Neuronal stem cell (in vitro differentiated cells): ENCODE measurements around the gene CNN2.
A peak's percentile ranks its signal among the peaks of the same experiment; 100 is the strongest.

Experiments
- DNase-seq: peaks from one replicate; pipeline ENCODE4 v3.0.0-alpha.2; 2013; ENCODE audit warnings: low spot score
- H2AFZ ChIP-seq: one replicate; pipeline ENCODE4 v1.6.1; 2013; ENCODE audit warnings: mild to moderate bottlenecking, low read length, inconsistent platforms
- H2AK5ac ChIP-seq: 2 replicates; pipeline ENCODE4 v1.6.1; 2013; ENCODE audit warnings: low read depth, mild to moderate bottlenecking, inconsistent platforms, low read length, moderate library complexity, mixed read lengths
- H2BK120ac ChIP-seq: 2 replicates; pipeline ENCODE4 v1.6.1; 2013; ENCODE audit warnings: low read depth, mild to moderate bottlenecking, inconsistent platforms, low read length, moderate library complexity, mixed read lengths
- H2BK12ac ChIP-seq: one replicate; pipeline ENCODE4 v1.6.1; 2013; ENCODE audit warnings: low read length, inconsistent platforms
- H2BK15ac ChIP-seq: 2 replicates; pipeline ENCODE4 v1.6.1; 2013; ENCODE audit warnings: mild to moderate bottlenecking, low read length, inconsistent platforms, mixed read lengths
- H2BK5ac ChIP-seq: one replicate; pipeline ENCODE4 v1.6.1; 2013; ENCODE audit warnings: inconsistent platforms, mild to moderate bottlenecking, low read length, moderate library complexity
- H3K14ac ChIP-seq: one replicate; pipeline ENCODE4 v1.6.1; 2013; ENCODE audit warnings: low read length, inconsistent platforms
- H3K18ac ChIP-seq: 2 replicates; pipeline ENCODE4 v1.6.1; 2013; ENCODE audit warnings: low read length, inconsistent platforms
- H3K23ac ChIP-seq: 2 replicates; pipeline ENCODE4 v1.6.1; 2013; ENCODE audit warnings: low read depth, mild to moderate bottlenecking, mixed read lengths, low read length, inconsistent platforms; ENCODE audit not compliant: poor library complexity
- H3K27ac ChIP-seq: replicated peaks from 3 replicates; pipeline ENCODE4 v1.5.1; 2013; ENCODE audit warnings: low read length, inconsistent platforms
- H3K27me3 ChIP-seq, 3 experiments: 2 replicates each; pipeline ENCODE4 v1.6.1; 2013; ENCODE audit warnings: low read length in 3 of 3, mild to moderate bottlenecking in 2 of 3, inconsistent platforms in 1 of 3, low read depth in 1 of 3, mixed read lengths in 1 of 3, moderate library complexity in 1 of 3; ENCODE audit not compliant: control insufficient read depth in 3 of 3, insufficient read depth in 3 of 3
- H3K36me3 ChIP-seq, 2 donors: replicated peaks in 1 of 2; 2 replicates each; pipeline ENCODE4 v1.6.1; 2013; ENCODE audit warnings: low read length in 2 of 2; ENCODE audit not compliant: control insufficient read depth in 2 of 2, insufficient read depth in 2 of 2
- H3K4ac ChIP-seq: 2 replicates; pipeline ENCODE4 v1.6.1; 2013; ENCODE audit warnings: inconsistent platforms, mild to moderate bottlenecking, low read length, moderate library complexity
- H3K4me1 ChIP-seq, 2 donors: 1 replicate in 1 of 2; 2 replicates in 1 of 2; pipeline ENCODE4 v1.6.1; 2013; ENCODE audit warnings: low read length in 2 of 2, low read depth in 1 of 2; ENCODE audit not compliant: control insufficient read depth in 2 of 2, insufficient read depth in 1 of 2
- H3K4me2 ChIP-seq: one replicate; pipeline ENCODE4 v1.6.1; 2013; ENCODE audit warnings: mild to moderate bottlenecking, low read length, inconsistent platforms; ENCODE audit not compliant: insufficient read depth, poor library complexity, severe bottlenecking
- H3K4me3 ChIP-seq, 2 donors: 2 replicates each; pipeline ENCODE4 v1.5.1; 2013; ENCODE audit warnings: low read length in 2 of 2, mild to moderate bottlenecking in 2 of 2, inconsistent platforms in 1 of 2, moderate library complexity in 1 of 2
- H3K79me1 ChIP-seq: one replicate; pipeline ENCODE4 v1.6.1; 2013; ENCODE audit warnings: low read depth, mild to moderate bottlenecking, inconsistent platforms, low read length, moderate library complexity
- H3K9ac ChIP-seq: one replicate; pipeline ENCODE4 v1.6.1; 2013; ENCODE audit warnings: mild to moderate bottlenecking, low read depth, low read length, inconsistent platforms; ENCODE audit not compliant: poor library complexity
- H3K9me3 ChIP-seq, 2 donors: replicated peaks in 1 of 2; 2 replicates each; pipeline versions ENCODE3 to v1.6.1; 2013; ENCODE audit warnings: low read length in 2 of 2, mild to moderate bottlenecking in 2 of 2, inconsistent platforms in 1 of 2, low read depth in 1 of 2, mixed read lengths in 1 of 2, moderate library complexity in 1 of 2; ENCODE audit not compliant: control insufficient read depth in 2 of 2, insufficient read depth in 1 of 2
- H4K8ac ChIP-seq: one replicate; pipeline ENCODE4 v1.6.1; 2013; ENCODE audit warnings: low read depth, mild to moderate bottlenecking, inconsistent platforms, low read length, moderate library complexity
- H4K91ac ChIP-seq: one replicate; pipeline ENCODE4 v1.6.1; 2013; ENCODE audit warnings: low read length, low read depth, mild to moderate bottlenecking, inconsistent platforms; ENCODE audit not compliant: poor library complexity
- WGBS, 2 donors: extraction: QIAGEN DNeasy Blood & Tissue Kit; methylation state at CpG; one replicate each; pipeline ENCODE4 v1.1.7; 2013; ENCODE audit warnings: missing lambda C conversion rate in 2 of 2, mixed read lengths in 1 of 2; ENCODE audit not compliant: insufficient read length in 2 of 2, insufficient replicate concordance in 1 of 2; ENCODE audit errors: extremely low coverage in 2 of 2; 5-methylcytosine and 5-hydroxymethylcytosine counted together

The CNN2 gene

GRCh38 chr19:1002600-1002999, 23.8 kb upstream of the CNN2 start:
- H3K18ac ChIP-seq, result no peak overlapping the region
- DNase-seq, result no peak
- H3K23ac ChIP-seq, result no peak overlapping the region
- no peaks in the 10 kb centered on the region for H3K36me3 ChIP-seq
- no peak overlapping the region for H2BK5ac ChIP-seq
- H3K4me2 ChIP-seq, result no peak overlapping the region
- no peak overlapping the region for H3K4me3 ChIP-seq
- H2AK5ac ChIP-seq, result peak overlapping the region; percentile 70
- H3K27ac ChIP-seq, result no peak overlapping the region
- H2BK120ac ChIP-seq, result no peak overlapping the region
- H3K9ac ChIP-seq, result no peak overlapping the region
- no peaks in the 10 kb centered on the region for H3K79me1 ChIP-seq
- WGBS, 2 donors, result no CpG with 5 or more reads among the region's 4 CpGs
- H4K8ac ChIP-seq, result no peak overlapping the region
- no peak overlapping the region for H4K91ac ChIP-seq
- peaks cover 0 to 31% (median 17%) of the 10 kb centered on the region in 3 experiments for H3K27me3 ChIP-seq
- H2BK15ac ChIP-seq, result peak overlapping the region; percentile 92
- H3K4me1 ChIP-seq, result peaks cover 5 to 8% of the 10 kb centered on the region in 2 donors
- no peak overlapping the region for H2BK12ac ChIP-seq
- no peak overlapping the region for H2AFZ ChIP-seq
- no peak overlapping the region for H3K4ac ChIP-seq
- H3K14ac ChIP-seq, result no peak overlapping the region
- H3K9me3 ChIP-seq, result peaks cover 0 to 4% of the 10 kb centered on the region in 2 donors

GRCh38 chr19:1003283-1003682, 23.1 kb upstream of the CNN2 start:
- Histone ChIP-seq H2AFZ (no peak overlapping the region), H3K27ac (no peak overlapping the region), H3K36me3 (peaks cover 0 to under 1% of the 10 kb centered on the region in 2 donors), H2AK5ac (peak overlapping the region; percentile 70), H2BK5ac (no peak overlapping the region), H3K79me1 (no peaks in the 10 kb centered on the region), H4K91ac (no peak overlapping the region), H3K23ac (peak overlapping the region; percentile 31), H2BK15ac (no peak overlapping the region), H2BK12ac (no peak overlapping the region), H3K4ac (peak overlapping the region; percentile 66), H3K4me2 (no peak overlapping the region), H3K18ac (no peak overlapping the region), H3K9me3 (peaks cover 0 to 4% of the 10 kb centered on the region in 2 donors), H4K8ac (no peak overlapping the region), H3K4me3 (no peak overlapping the region), H2BK120ac (no peak overlapping the region), H3K27me3 (peaks cover 0 to 25% (median 15%) of the 10 kb centered on the region in 3 experiments), H3K4me1 (peaks cover 5 to 8% of the 10 kb centered on the region in 2 donors), H3K14ac (no peak overlapping the region), H3K9ac (no peak overlapping the region)
- WGBS, 2 donors, result no CpG with 5 or more reads among the region's 37 CpGs
- no peak for DNase-seq

GRCh38 chr19:1004204-1004802, 22.1 kb upstream of the CNN2 start:
- peaks cover 0 to 3% of the 10 kb centered on the region in 2 donors for H3K36me3 ChIP-seq
- peaks cover 0 to 15% (median 10%) of the 10 kb centered on the region in 3 experiments for H3K27me3 ChIP-seq
- H4K91ac ChIP-seq, result no peak overlapping the region
- peak overlapping the region; percentile 82 for H2BK5ac ChIP-seq
- peak overlapping the region; percentile 48 for H3K18ac ChIP-seq
- H3K27ac ChIP-seq, result no peak overlapping the region
- DNase-seq, result no peak
- H3K14ac ChIP-seq, result peak overlapping the region; percentile 71
- no peak overlapping the region for H2BK15ac ChIP-seq
- H3K4me3 ChIP-seq, result peak overlapping the region in 1 of 2 donors; percentile 28
- H2BK120ac ChIP-seq, result no peak overlapping the region
- no peaks in the 10 kb centered on the region for H3K79me1 ChIP-seq
- H2BK12ac ChIP-seq, result peak overlapping the region; percentile 84
- H3K23ac ChIP-seq, result peak overlapping the region; percentile 91
- no peak overlapping the region for H3K4me2 ChIP-seq
- no CpG with 5 or more reads among the region's 32 CpGs for WGBS, 2 donors
- H3K9me3 ChIP-seq, result peaks cover 0 to 4% of the 10 kb centered on the region in 2 donors
- peak overlapping the region; percentile 56 for H2AK5ac ChIP-seq
- H3K4me1 ChIP-seq, result peaks cover 5 to 8% of the 10 kb centered on the region in 2 donors
- H3K4ac ChIP-seq, result no peak overlapping the region
- H4K8ac ChIP-seq, result no peak overlapping the region
- H3K9ac ChIP-seq, result no peak overlapping the region
- H2AFZ ChIP-seq, result no peak overlapping the region

GRCh38 chr19:1004803-1005664, 21.4 kb upstream of the CNN2 start:
- H2BK5ac ChIP-seq, result peak overlapping the region; percentile 82
- peak overlapping the region in 1 of 2 donors; percentile 58 for H3K4me3 ChIP-seq
- no peak overlapping the region for H3K27ac ChIP-seq
- peak overlapping the region; percentile 71 for H3K14ac ChIP-seq
- peaks cover 5 to 7% of the 10 kb centered on the region in 2 donors for H3K36me3 ChIP-seq
- H3K4me1 ChIP-seq, result peaks cover 5 to 8% of the 10 kb centered on the region in 2 donors
- no peak overlapping the region for H3K4ac ChIP-seq
- peak overlapping the region; percentile 84 for H2BK12ac ChIP-seq
- H2AFZ ChIP-seq, result no peak overlapping the region
- H3K23ac ChIP-seq, result peak overlapping the region; percentile 91
- no peak overlapping the region for H3K4me2 ChIP-seq
- peaks cover 0 to 4% of the 10 kb centered on the region in 2 donors for H3K9me3 ChIP-seq
- peaks cover 0 to 12% (median 8%) of the 10 kb centered on the region in 3 experiments for H3K27me3 ChIP-seq
- H2BK15ac ChIP-seq, result no peak overlapping the region
- no peaks in the 10 kb centered on the region for H3K79me1 ChIP-seq
- no CpG with 5 or more reads among the region's 70 CpGs for WGBS, 2 donors
- H2AK5ac ChIP-seq, result peak overlapping the region; percentile 56
- DNase-seq, result no peak
- peak overlapping the region; percentile 72 for H4K91ac ChIP-seq
- no peak overlapping the region for H2BK120ac ChIP-seq
- no peak overlapping the region for H4K8ac ChIP-seq
- H3K18ac ChIP-seq, result peak overlapping the region; percentile 64
- H3K9ac ChIP-seq, result peak overlapping the region; percentile 44
